H1 (cell line): Measurements from ENCODE around the gene PPP1R14B. TPM values are rescaled to one million over a fixed set of nuclear protein-coding genes. Genes with fewer than 3 reads are reported as not detected.

Source experiments
- CTCF ChIA-PET: fragments of 300-600 bp; sonication (Branson Sonifier 250); formaldehyde crosslinking; loops from one replicate; lab custom pipeline; 2021; ENCODE audit not compliant: partially characterized antibody; lab: Charles Lee
- POLR2A ChIA-PET: fragments of 300-600 bp; sonication (Branson Sonifier 250); formaldehyde crosslinking; loops from one replicate; lab custom pipeline; 2021; ENCODE audit warnings: inconsistent platforms; ENCODE audit not compliant: partially characterized antibody; lab: Charles Lee
- DNase-seq, 2 experiments: peaks; one replicate each; pipeline versions ENCODE4 v3.0.0 to v3.0.0-alpha.2; 2010 to 2022; ENCODE audit warnings: low spot score in 2 of 2, low read depth in 1 of 2, mixed read lengths in 1 of 2
- FAIRE-seq: peaks from 2 replicates; lab custom pipeline; 2011; peaks lifted over from hg19 to GRCh38; lab: Jason Lieb, UNC
- H2AFZ ChIP-seq: 2 replicates; pipeline ENCODE4 v1.8.1; 2012; ENCODE audit warnings: low read length, inconsistent platforms
- H2AK5ac ChIP-seq: 2 replicates; pipeline ENCODE4 v1.6.1; 2013; ENCODE audit warnings: low read depth, low read length
- H2BK120ac ChIP-seq: replicated peaks from 2 replicates; pipeline ENCODE3; 2013; ENCODE audit warnings: low read depth, low read length, inconsistent platforms
- H2BK12ac ChIP-seq: 2 replicates; pipeline ENCODE4 v1.6.1; 2013; ENCODE audit warnings: low read depth, low read length
- H2BK15ac ChIP-seq: 2 replicates; pipeline ENCODE4 v1.6.1; 2013; ENCODE audit warnings: low read length
- H2BK20ac ChIP-seq: 2 replicates; pipeline ENCODE4 v1.6.1; 2013; ENCODE audit warnings: low read length
- H2BK5ac ChIP-seq: 2 replicates; pipeline ENCODE4 v1.6.1; 2013; ENCODE audit warnings: low read depth, low read length
- H3K14ac ChIP-seq: 2 replicates; pipeline ENCODE4 v1.6.1; 2013; ENCODE audit warnings: inconsistent platforms; ENCODE audit not compliant: insufficient read length
- H3K18ac ChIP-seq: 2 replicates; pipeline ENCODE4 v1.6.1; 2013; ENCODE audit warnings: low read length; ENCODE audit errors: extremely low read depth
- H3K23ac ChIP-seq: 2 replicates; pipeline ENCODE4 v1.6.1; 2013; ENCODE audit warnings: inconsistent platforms; ENCODE audit not compliant: insufficient read length
- H3K23me2 ChIP-seq: 2 replicates; pipeline ENCODE4 v1.6.1; 2013; ENCODE audit warnings: low read depth, low read length
- H3K27ac ChIP-seq: 2 replicates; pipeline ENCODE4 v1.6.1; 2011; ENCODE audit warnings: low read depth, low read length, inconsistent platforms
- H3K27me3 ChIP-seq, 4 experiments: replicated peaks in 1 of 4; 1 replicate in 1 of 4; 2 replicates in 3 of 4; pipeline versions ENCODE4 v1.6.1 to v1.8.1; 2011 to 2013; ENCODE audit warnings: low read length in 3 of 4, mild to moderate bottlenecking in 3 of 4, inconsistent platforms in 2 of 4, mixed read lengths in 2 of 4, moderate library complexity in 1 of 4; ENCODE audit not compliant: control insufficient read depth in 3 of 4, insufficient read depth in 3 of 4; ENCODE audit errors: extremely low read depth in 1 of 4
- H3K36me3 ChIP-seq, 4 experiments: 2 replicates each; pipeline versions ENCODE4 v1.6.1 to v1.8.1; 2011 to 2013; ENCODE audit warnings: mild to moderate bottlenecking in 4 of 4, low read length in 3 of 4, moderate library complexity in 2 of 4, control low read depth in 1 of 4, inconsistent platforms in 1 of 4; ENCODE audit not compliant: insufficient read depth in 4 of 4, control insufficient read depth in 2 of 4
- H3K4ac ChIP-seq: replicated peaks from 2 replicates; pipeline ENCODE3; 2013; ENCODE audit warnings: low read length, low read depth, mixed read lengths, inconsistent platforms; ENCODE audit not compliant: insufficient read length
- H3K4me1 ChIP-seq, 4 experiments: replicated peaks in 1 of 4; 1 replicate in 1 of 4; 2 replicates in 3 of 4; pipeline versions ENCODE4 v1.6.1 to v1.8.1; 2011 to 2013; ENCODE audit warnings: low read length in 3 of 4, inconsistent platforms in 2 of 4, mixed read lengths in 1 of 4; ENCODE audit not compliant: insufficient read depth in 4 of 4, control insufficient read depth in 3 of 4
- H3K4me2 ChIP-seq, 2 experiments: 2 replicates each; pipeline versions ENCODE4 v1.6.1 to v1.8.1; 2011 to 2013; ENCODE audit warnings: low read depth in 2 of 2, low read length in 2 of 2, control low read depth in 1 of 2, inconsistent platforms in 1 of 2, mild to moderate bottlenecking in 1 of 2; ENCODE audit not compliant: insufficient read depth in 1 of 2
- H3K4me3 ChIP-seq, 4 experiments: fragments of 200-600, 300-600 bp in 1 of 4; sonication (generic), shearing (Covaris generic), sonication (Bioruptor Twin) in 1 of 4; 2 replicates each; pipeline versions ENCODE4 v1.5.1 to v1.8.1; 2011 to 2016; ENCODE audit warnings: low read length in 4 of 4, low read depth in 3 of 4, control low read depth in 2 of 4, inconsistent platforms in 2 of 4, mild to moderate bottlenecking in 2 of 4, mixed read lengths in 1 of 4, moderate library complexity in 1 of 4; ENCODE audit not compliant: insufficient read depth in 2 of 4; ENCODE audit errors: extremely low read depth in 1 of 4
- H3K56ac ChIP-seq: replicated peaks from 2 replicates; pipeline ENCODE3; 2013; ENCODE audit warnings: low read depth, mild to moderate bottlenecking, mixed read lengths, low read length, inconsistent platforms; ENCODE audit not compliant: insufficient read length
- H3K79me1 ChIP-seq: 2 replicates; pipeline ENCODE4 v1.6.1; 2013; ENCODE audit warnings: low read depth, low read length, control low read depth
- H3K79me2 ChIP-seq, 2 experiments: 2 replicates each; pipeline versions ENCODE4 v1.6.1 to v1.8.1; 2012 to 2013; ENCODE audit warnings: low read length in 2 of 2, mild to moderate bottlenecking in 2 of 2, inconsistent platforms in 1 of 2; ENCODE audit not compliant: insufficient read depth in 2 of 2, control insufficient read depth in 1 of 2
- H3K9ac ChIP-seq, 4 experiments: replicated peaks in 1 of 4; 1 replicate in 1 of 4; 2 replicates in 3 of 4; pipeline versions ENCODE4 v1.6.1 to v1.8.1; 2011 to 2013; ENCODE audit warnings: low read depth in 3 of 4, low read length in 3 of 4, control low read depth in 2 of 4, mild to moderate bottlenecking in 2 of 4, moderate library complexity in 2 of 4, inconsistent platforms in 1 of 4; ENCODE audit errors: extremely low read depth in 1 of 4
- H3K9me3 ChIP-seq, 2 experiments: 2 replicates each; pipeline versions ENCODE4 v1.6.1 to v1.8.1; 2012 to 2013; ENCODE audit warnings: mild to moderate bottlenecking in 2 of 2, moderate library complexity in 2 of 2, control low read depth in 1 of 2, inconsistent platforms in 1 of 2, low read depth in 1 of 2, low read length in 1 of 2, mixed read lengths in 1 of 2; ENCODE audit not compliant: insufficient read depth in 2 of 2
- H4K20me1 ChIP-seq, 2 experiments: replicated peaks in 1 of 2; 2 replicates each; pipeline versions ENCODE3 to v1.8.1; 2011 to 2013; ENCODE audit warnings: inconsistent platforms in 2 of 2, low read length in 2 of 2, mild to moderate bottlenecking in 1 of 2; ENCODE audit not compliant: insufficient read depth in 2 of 2, control insufficient read depth in 1 of 2
- H4K5ac ChIP-seq: 2 replicates; pipeline ENCODE4 v1.6.1; 2013; ENCODE audit warnings: low read length, low read depth, mixed read lengths, inconsistent platforms; ENCODE audit not compliant: insufficient read length
- H4K8ac ChIP-seq: 2 replicates; pipeline ENCODE4 v1.8.0; 2013; ENCODE audit warnings: mild to moderate bottlenecking, moderate library complexity, low read length, inconsistent platforms; ENCODE audit not compliant: insufficient read depth; ENCODE audit errors: extremely low read depth
- H4K91ac ChIP-seq: replicated peaks from 2 replicates; pipeline ENCODE3; 2013; ENCODE audit warnings: low read length, mixed read lengths, inconsistent platforms; ENCODE audit not compliant: insufficient read length
- CBX5 ChIP-seq: fragments of 300-800, 300-1000 bp; sonication (generic); IDR thresholded peaks from 2 replicates; pipeline ENCODE4 v1.7.1; 2016; ENCODE audit warnings: antibody characterized with exemption, low read length, low read depth
- KDM4A ChIP-seq: IDR thresholded peaks from one replicate; pipeline ENCODE4 v1.7.1; 2012; ENCODE audit warnings: low read depth, mild to moderate bottlenecking, moderate library complexity, low read length, inconsistent platforms; ENCODE audit not compliant: severe bottlenecking
- SP1 ChIP-seq: IDR thresholded peaks from 2 replicates; pipeline ENCODE4 v1.6.1; 2011; ENCODE audit warnings: low read depth, low read length
- TBP ChIP-seq: IDR thresholded peaks from 2 replicates; pipeline ENCODE4 v1.6.1; 2011; ENCODE audit warnings: low read depth, low read length, improper control_type of control experiment
- WGBS, 2 experiments: shearing (Covaris generic) in 1 of 2; methylation state at CpG; one replicate each; pipeline versions ENCODE4 v1.1.6 to v1.1.7; 2013 to 2015; ENCODE audit warnings: low lambda C conversion rate in 2 of 2, mixed read lengths in 2 of 2, inconsistent platforms in 1 of 2, low coverage in 1 of 2, missing lambda C conversion rate in 1 of 2; ENCODE audit not compliant: insufficient replicate concordance in 2 of 2, insufficient coverage in 1 of 2, insufficient read length in 1 of 2; ENCODE audit errors: extremely low coverage in 1 of 2, missing lambda C conversion rate in 1 of 2; 5-methylcytosine and 5-hydroxymethylcytosine counted together
- polyA plus RNA-seq, 7 experiments: library from polyadenylated mRNA; depleted of rRNA in 3 of 7; stranded (reverse) in 5 of 7; unstranded in 2 of 7; fragments of >200 nt in 5 of 7; fragments of 200-250 nt in 2 of 7; gene quantifications; 1 replicate in 5 of 7; 2 replicates in 1 of 7; 4 replicates in 1 of 7; pipeline versions ENCODE4 v1.2.1 to v1.2.3, GENCODE V29; 2011 to 2013; ENCODE audit warnings: missing spikeins in 2 of 7, mixed read lengths in 2 of 7
- total RNA-seq: library from RNA; stranded (reverse); fragmentation: NEBNext Ultra II Directional; extraction: Animal tissue kit (Norgen Biotek cat#: 25700); gene quantifications from 2 replicates; pipeline ENCODE4 v1.2.1, GENCODE V29; 2021

Gene PPP1R14B
- total and polyA plus RNA-seq, 2 of the 8 experiments (the other 6 are each of a cell fraction or from before 2014, with no cell fraction given), result 265 to 419 TPM

GRCh38 chr11:64218628-64219353, 28.0 kb downstream of the PPP1R14B start:
- H2BK120ac ChIP-seq, result no peak overlapping the region
- H3K56ac ChIP-seq, result no peak overlapping the region
- no peak overlapping the region for H3K27ac ChIP-seq
- no peaks in the 10 kb centered on the region for H3K79me2 ChIP-seq
- no peak overlapping the region for H2BK20ac ChIP-seq
- H3K4me3 ChIP-seq, result no peak overlapping the region
- DNase-seq, result no peak
- no peak overlapping the region for H2BK12ac ChIP-seq
- H4K5ac ChIP-seq, result no peak overlapping the region
- no peak overlapping the region for H2BK15ac ChIP-seq
- H3K9me3 ChIP-seq, result no peaks in the 10 kb centered on the region
- no peaks in the 10 kb centered on the region for H3K4me1 ChIP-seq
- no peak overlapping the region for H3K23ac ChIP-seq
- TF ChIP-seq SP1 (no peak), TBP (no peak), CBX5 (no peak), KDM4A (no peak)
- no peak overlapping the region for H2AK5ac ChIP-seq
- no peaks in the 10 kb centered on the region for H3K79me1 ChIP-seq
- WGBS, 2 experiments, result 84% methylated on average over 11 of the region's 11 CpGs; no CpG with 5 or more reads in 1 of the 2 experiments
- peaks cover 2 to 8% of the 10 kb centered on the region in 2 experiments for H4K20me1 ChIP-seq
- H3K27me3 ChIP-seq, result no peaks in the 10 kb centered on the region
- H2AFZ ChIP-seq, result no peak overlapping the region
- H4K8ac ChIP-seq, result no peak overlapping the region
- FAIRE-seq, result no peak
- POLR2A ChIA-PET, result interaction anchor here (1.1 to 14.1 kb wide), 7 partner anchors 10 to 50 kb away, joined by 3 to 253 read pairs (median 4); partner anchors contain the start of genes FERMT3, STIP1 and VEGFB
- peaks cover 0 to 7% (median 3%) of the 10 kb centered on the region in 4 experiments; a peak in 4 of 8 replicates for H3K36me3 ChIP-seq
- H2BK5ac ChIP-seq, result no peak overlapping the region
- CTCF ChIA-PET, result interaction anchor here (0.6 to 7.0 kb wide), 5 partner anchors 10 to 241 kb away, joined by 3 to 68 read pairs (median 3); partner anchors contain the start of gene FERMT3
- H3K4me2 ChIP-seq, result no peak overlapping the region
- H3K9ac ChIP-seq, result no peak overlapping the region
- H3K4ac ChIP-seq, result no peak overlapping the region
- H3K18ac ChIP-seq, result no peak overlapping the region
- H3K23me2 ChIP-seq, result no peaks in the 10 kb centered on the region
- H3K14ac ChIP-seq, result no peak overlapping the region
- H4K91ac ChIP-seq, result no peak overlapping the region
